Measurements from ENCODE around the gene GUCD1.

GRCh38 chr22:24536089-24536488 lies 18.8 kb downstream of the GUCD1 start:
- TF ChIP-seq, protein P1, sequence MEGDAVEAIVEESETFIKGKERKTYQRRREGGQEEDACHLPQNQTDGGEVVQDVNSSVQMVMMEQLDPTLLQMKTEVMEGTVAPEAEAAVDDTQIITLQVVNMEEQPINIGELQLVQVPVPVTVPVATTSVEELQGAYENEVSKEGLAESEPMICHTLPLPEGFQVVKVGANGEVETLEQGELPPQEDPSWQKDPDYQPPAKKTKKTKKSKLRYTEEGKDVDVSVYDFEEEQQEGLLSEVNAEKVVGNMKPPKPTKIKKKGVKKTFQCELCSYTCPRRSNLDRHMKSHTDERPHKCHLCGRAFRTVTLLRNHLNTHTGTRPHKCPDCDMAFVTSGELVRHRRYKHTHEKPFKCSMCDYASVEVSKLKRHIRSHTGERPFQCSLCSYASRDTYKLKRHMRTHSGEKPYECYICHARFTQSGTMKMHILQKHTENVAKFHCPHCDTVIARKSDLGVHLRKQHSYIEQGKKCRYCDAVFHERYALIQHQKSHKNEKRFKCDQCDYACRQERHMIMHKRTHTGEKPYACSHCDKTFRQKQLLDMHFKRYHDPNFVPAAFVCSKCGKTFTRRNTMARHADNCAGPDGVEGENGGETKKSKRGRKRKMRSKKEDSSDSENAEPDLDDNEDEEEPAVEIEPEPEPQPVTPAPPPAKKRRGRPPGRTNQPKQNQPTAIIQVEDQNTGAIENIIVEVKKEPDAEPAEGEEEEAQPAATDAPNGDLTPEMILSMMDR (IDR thresholded peaks at IDR 0.05; ENCODE audit: low read length) = no peak
- no peak for TF ChIP-seq EZH2 (IDR thresholded peaks at IDR 0.05; ENCODE audit: borderline replicate concordance, low read length)

Measured in OCI-LY1 (cell line).